ENCODE data around the gene CXCL12.

The CXCL12 gene

GRCh38 chr10:44343843-44344242 is 41.1 kb downstream of the CXCL12 start:
- H3K36me3 Mint-ChIP-seq: no peaks in the 10 kb centered on the region
- H3K27me3 Mint-ChIP-seq: peaks cover 3% of the 10 kb centered on the region
- H3K27ac Mint-ChIP-seq: no peak overlapping the region
- no peak overlapping the region for H3K4me3 Mint-ChIP-seq
- no peaks in the 10 kb centered on the region for H3K9me3 Mint-ChIP-seq
- H3K4me1 Mint-ChIP-seq: no peaks in the 10 kb centered on the region

DNA sequence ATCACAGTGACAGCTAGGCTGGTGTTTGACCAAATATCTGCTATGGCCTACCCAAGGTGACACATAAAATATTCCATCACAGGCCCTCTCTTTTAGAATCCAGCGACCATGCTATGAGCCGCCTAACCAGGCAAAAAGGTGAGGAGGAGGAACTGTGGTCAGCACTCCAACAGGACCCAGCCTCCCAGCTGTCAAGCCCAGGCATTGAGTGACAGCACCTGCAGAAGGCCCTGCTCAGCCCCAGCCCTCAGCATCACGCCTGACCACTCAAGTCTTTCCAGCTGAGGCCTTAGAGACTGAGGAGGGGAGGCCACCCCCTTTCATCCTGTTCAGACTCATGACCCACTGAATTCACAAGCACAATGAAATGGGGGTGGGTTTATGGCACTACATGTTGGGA is 43.0 kb downstream of the CXCL12 start:
- Mint-ChIP-seq H3K36me3 (no peaks in the 10 kb centered on the region), H3K27me3 (peaks cover 3% of the 10 kb centered on the region), H3K27ac (no peak overlapping the region), H3K4me1 (no peaks in the 10 kb centered on the region), H3K9me3 (no peaks in the 10 kb centered on the region), H3K4me3 (no peak overlapping the region)

DNA sequence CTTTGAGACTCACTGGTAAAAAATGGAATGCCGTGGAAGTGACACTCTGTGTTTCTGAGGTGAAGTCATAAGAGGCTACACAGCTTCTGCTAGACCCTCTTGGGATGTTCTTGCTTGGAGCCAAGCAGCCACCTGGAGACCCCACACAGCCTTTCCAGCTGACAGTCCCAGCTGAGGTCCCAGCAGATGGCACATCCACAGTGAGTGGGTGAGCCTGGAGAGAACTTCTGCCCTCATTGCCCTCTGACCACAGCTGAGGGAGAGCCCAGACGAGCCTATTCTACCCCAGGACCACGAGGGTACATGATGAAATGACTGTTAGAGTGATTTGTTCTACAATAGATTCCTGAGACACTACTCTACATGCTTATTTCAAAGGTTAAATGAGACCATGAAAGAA is 44.3 kb downstream of the CXCL12 start:
- Mint-ChIP-seq H3K9me3 (no peaks in the 10 kb centered on the region), H3K27me3 (peaks cover 3% of the 10 kb centered on the region), H3K36me3 (no peaks in the 10 kb centered on the region), H3K4me1 (no peaks in the 10 kb centered on the region), H3K27ac (no peak overlapping the region), H3K4me3 (no peak overlapping the region)

- H3K36me3 Mint-ChIP-seq: no peaks in the 10 kb centered on the region
- no peaks in the 10 kb centered on the region for H3K4me1 Mint-ChIP-seq
- H3K27ac Mint-ChIP-seq: no peak overlapping the region
- H3K9me3 Mint-ChIP-seq: no peaks in the 10 kb centered on the region
- H3K4me3 Mint-ChIP-seq: no peak overlapping the region
- H3K27me3 Mint-ChIP-seq: peaks cover 2% of the 10 kb centered on the region
Observed at GRCh38 chr10:44339218-44339617, 45.7 kb downstream of the CXCL12 start.

- Mint-ChIP-seq H3K9me3 (no peaks in the 10 kb centered on the region), H3K36me3 (no peaks in the 10 kb centered on the region), H3K4me1 (no peaks in the 10 kb centered on the region), H3K4me3 (no peak overlapping the region), H3K27me3 (no peaks in the 10 kb centered on the region), H3K27ac (no peak overlapping the region)
Observed at GRCh38 chr10:44337081-44337480, 47.8 kb downstream of the CXCL12 start.

DNA sequence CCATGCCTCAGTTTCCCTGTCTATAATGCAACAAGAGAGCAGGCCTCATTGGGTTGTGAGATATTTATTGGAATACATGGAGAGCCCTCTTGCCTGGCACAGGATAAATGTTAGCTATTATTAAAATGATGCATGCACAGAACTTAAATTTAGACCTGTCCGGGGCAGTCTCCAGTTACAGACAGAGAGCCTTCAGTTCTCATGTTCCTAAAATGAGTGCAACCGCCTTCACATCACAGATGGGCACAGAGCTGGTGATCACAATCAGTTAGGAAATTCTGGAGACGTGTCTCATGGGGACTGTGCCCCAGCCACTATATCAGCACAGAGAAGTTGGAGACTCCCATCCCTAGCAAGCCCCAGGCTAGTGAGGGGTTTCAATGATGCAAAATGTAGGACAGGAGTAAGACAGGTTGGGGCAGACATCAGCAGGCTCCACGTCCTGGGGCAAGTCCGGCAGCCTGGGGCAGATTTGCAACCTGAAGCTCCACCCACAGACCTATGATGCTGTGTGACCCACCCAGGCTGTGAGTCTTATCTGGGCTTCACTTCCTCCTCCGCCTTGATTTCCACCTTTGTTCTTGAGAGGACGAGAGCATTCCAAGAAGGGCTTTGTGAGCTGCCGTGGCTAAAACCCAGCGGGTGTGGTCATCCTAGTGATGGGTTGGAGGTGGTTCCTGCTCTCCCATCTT is 49.4 kb downstream of the CXCL12 start:
- H3K9me3 Mint-ChIP-seq: no peaks in the 10 kb centered on the region
- H3K4me3 Mint-ChIP-seq: no peak overlapping the region
- H3K27ac Mint-ChIP-seq: no peak overlapping the region
- H3K4me1 Mint-ChIP-seq: no peaks in the 10 kb centered on the region
- no peaks in the 10 kb centered on the region for H3K27me3 Mint-ChIP-seq
- H3K36me3 Mint-ChIP-seq: no peaks in the 10 kb centered on the region

- Mint-ChIP-seq H3K36me3 (no peaks in the 10 kb centered on the region), H3K4me1 (no peaks in the 10 kb centered on the region), H3K27ac (no peak overlapping the region), H3K27me3 (no peaks in the 10 kb centered on the region), H3K4me3 (no peak overlapping the region), H3K9me3 (no peaks in the 10 kb centered on the region)
Observed at GRCh38 chr10:44334621-44335184, 50.2 kb downstream of the CXCL12 start.

DNA sequence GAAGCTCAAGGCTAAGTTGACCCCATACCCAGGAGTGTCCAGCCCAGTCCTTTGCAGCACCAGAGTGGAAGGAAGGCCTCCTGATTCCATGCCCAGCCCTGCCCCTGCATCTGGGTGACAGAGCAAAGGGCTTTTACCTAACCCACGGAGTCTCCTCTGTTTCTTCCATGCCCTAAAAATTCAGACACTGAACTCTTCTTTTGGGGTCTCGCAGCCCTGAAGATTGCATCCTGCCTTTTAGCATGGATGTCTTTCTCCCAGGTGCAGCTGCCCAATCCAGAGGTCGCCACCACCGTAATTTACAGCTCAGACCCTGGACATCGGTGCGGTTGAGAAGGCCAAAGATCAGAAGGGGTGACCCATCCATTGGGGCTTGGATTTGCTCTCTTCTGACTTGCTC is 50.8 kb downstream of the CXCL12 start:
- Mint-ChIP-seq H3K27me3 (peaks cover 1% of the 10 kb centered on the region), H3K36me3 (no peaks in the 10 kb centered on the region), H3K9me3 (no peaks in the 10 kb centered on the region), H3K4me1 (no peaks in the 10 kb centered on the region), H3K4me3 (no peak overlapping the region), H3K27ac (no peak overlapping the region)

GRCh38 chr10:44333511-44333910 is 51.4 kb downstream of the CXCL12 start:
- Mint-ChIP-seq H3K9me3 (no peaks in the 10 kb centered on the region), H3K27ac (no peak overlapping the region), H3K36me3 (no peaks in the 10 kb centered on the region), H3K4me1 (no peaks in the 10 kb centered on the region), H3K27me3 (peaks cover 1% of the 10 kb centered on the region), H3K4me3 (no peak overlapping the region)

DNA sequence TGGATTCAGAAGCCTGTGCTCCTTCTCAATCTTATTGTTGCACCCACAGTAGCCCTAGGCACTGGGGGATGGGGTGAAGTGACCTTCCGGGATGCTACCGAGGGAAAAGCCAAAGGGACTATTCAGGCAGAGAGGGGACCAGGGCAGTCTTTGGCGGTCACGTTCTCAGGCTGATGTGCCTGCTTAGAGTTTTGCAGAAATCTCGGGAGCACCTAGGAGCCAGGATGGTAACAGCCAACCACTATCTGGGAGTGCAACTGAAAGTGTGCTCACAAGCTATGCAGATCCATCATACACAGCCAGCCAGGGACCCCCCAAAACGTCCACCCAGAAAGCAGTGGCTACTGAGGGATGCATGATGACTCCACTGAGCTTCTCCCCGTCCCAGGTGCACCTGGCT is 52.4 kb downstream of the CXCL12 start:
- Mint-ChIP-seq H3K27me3 (peaks cover 1% of the 10 kb centered on the region), H3K4me3 (no peak overlapping the region)

DNA sequence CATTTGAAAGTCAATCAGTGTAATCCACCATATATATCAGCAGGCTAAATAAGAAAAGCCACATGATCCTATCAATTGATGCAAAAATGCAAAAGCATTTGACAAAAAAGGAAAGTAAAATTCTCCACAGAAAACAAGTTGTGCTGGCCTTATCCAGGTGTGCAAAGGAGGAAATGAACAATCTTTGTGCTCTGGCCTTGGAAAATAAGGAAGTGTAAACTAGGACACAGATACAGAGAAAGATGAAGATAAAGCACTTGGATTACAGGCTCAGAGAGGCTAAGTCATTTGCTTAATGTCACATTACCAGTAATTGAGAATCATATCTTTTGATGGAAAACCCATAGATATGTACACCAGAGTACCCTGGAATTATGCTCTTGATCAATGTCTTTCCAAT is 54.5 kb downstream of the CXCL12 start:
- no peaks in the 10 kb centered on the region for H3K36me3 Mint-ChIP-seq
- H3K27me3 Mint-ChIP-seq: peaks cover 1% of the 10 kb centered on the region
- no peak overlapping the region for H3K4me3 Mint-ChIP-seq
- H3K4me1 Mint-ChIP-seq: no peaks in the 10 kb centered on the region
- H3K9me3 Mint-ChIP-seq: no peaks in the 10 kb centered on the region
- H3K27ac Mint-ChIP-seq: no peak overlapping the region

More for the DNA sequence above, 52.4 kb downstream of the CXCL12 start:
- Mint-ChIP-seq H3K27ac (no peak overlapping the region), H3K4me1 (no peaks in the 10 kb centered on the region), H3K36me3 (no peaks in the 10 kb centered on the region), H3K9me3 (no peaks in the 10 kb centered on the region)

GRCh38 chr10:44327461-44327860 is 57.4 kb downstream of the CXCL12 start:
- no peaks in the 10 kb centered on the region for H3K9me3 Mint-ChIP-seq
- H3K4me3 Mint-ChIP-seq: no peak overlapping the region
- peaks cover 5% of the 10 kb centered on the region for H3K27me3 Mint-ChIP-seq
- no peak overlapping the region for H3K27ac Mint-ChIP-seq
- H3K36me3 Mint-ChIP-seq: no peaks in the 10 kb centered on the region
- H3K4me1 Mint-ChIP-seq: no peaks in the 10 kb centered on the region
